ENCODE data around the gene ASIC3.
"Not testable (repeated sequence)": the region's sequence is repeated elsewhere in the genome, so short reads cannot be mapped to it uniquely, and the experiment has no call there.

ASIC3 gene

GRCh38 chr7:151034312-151035025 lies 13.9 kb upstream of the ASIC3 start:
- DNase-seq, result no peak

- DNase-seq, result no peak
Observed at GRCh38 chr7:151035026-151035717, 13.2 kb upstream of the ASIC3 start.

- no peak for DNase-seq
Observed at GRCh38 chr7:151035902-151036301, 12.4 kb upstream of the ASIC3 start.

GRCh38 chr7:151038951-151039849 lies 9.1 kb upstream of the ASIC3 start:
- DNase-seq, result no peak

GRCh38 chr7:151039850-151040548 lies 8.3 kb upstream of the ASIC3 start:
- DNase-seq, result no peak

- DNase-seq, result no peak
Observed at GRCh38 chr7:151040616-151041375, 7.5 kb upstream of the ASIC3 start.

GRCh38 chr7:151043449-151043848 lies 4.9 kb upstream of the ASIC3 start:
- not testable (repeated sequence) for DNase-seq

- DNase-seq, result no peak
Observed at GRCh38 chr7:151043959-151044358, 4.4 kb upstream of the ASIC3 start.

- DNase-seq, result no peak
Observed at GRCh38 chr7:151045262-151045661, 3.1 kb upstream of the ASIC3 start.

- DNase-seq, result no peak
Observed at GRCh38 chr7:151045967-151046366, 2.4 kb upstream of the ASIC3 start.

- no peak for DNase-seq
Observed at GRCh38 chr7:151046603-151047573, 1.4 kb upstream of the ASIC3 start.

- no peak for DNase-seq
Observed at GRCh38 chr7:151048911-151049463, 656 bp downstream of the ASIC3 start.

- DNase-seq, result peak; percentile 38 to 67 (median 62)
Observed at GRCh38 chr7:151051108-151051507, 2.8 kb downstream of the ASIC3 start.

GRCh38 chr7:151053096-151053495 lies 4.8 kb downstream of the ASIC3 start:
- no peak for DNase-seq

- no peak for DNase-seq
Observed at GRCh38 chr7:151053751-151054150, 5.4 kb downstream of the ASIC3 start.

GRCh38 chr7:151056283-151056665 lies 7.9 kb downstream of the ASIC3 start:
- no peak for DNase-seq

- no peak for DNase-seq
Observed at GRCh38 chr7:151056666-151057505, 8.6 kb downstream of the ASIC3 start.

- no peak for DNase-seq
Observed at GRCh38 chr7:151057506-151057988, 9.2 kb downstream of the ASIC3 start, which contains the start of gene CDK5. CDK5 (minus strand) TSS chr7:151057897; CDS start chr7:151057848, 49 bp downstream.

All from stimulated activated naive CD4-positive, alpha-beta T cell (primary cell).